GM23338 (cell line): ENCODE measurements around the gene PDRG1. TPM values are rescaled to one million over a fixed set of nuclear protein-coding genes. Genes with fewer than 3 reads are reported as not detected.

Experiments used
- ATAC-seq: fragments of 200-7000 bp; cut with Tn5 transposase; 3 replicates; pipeline ENCODE4 v1.9.1; 2020
- DNase-seq: peaks from one replicate; pipeline ENCODE4 v3.0.0-alpha.2; 2015; ENCODE audit warnings: low spot score
- H2AFZ ChIP-seq: fragments of 200-600 bp; sonication (generic); 2 replicates; pipeline ENCODE4 v1.8.0; 2016; ENCODE audit warnings: antibody characterized with exemption, mild to moderate bottlenecking, moderate library complexity
- H3F3A ChIP-seq: fragments of 200-600 bp; sonication (generic); replicated peaks from 2 replicates; pipeline ENCODE4 v1.8.0; 2017; ENCODE audit warnings: antibody characterized with exemption, mixed run types, low read depth
- H3K27ac ChIP-seq: fragments of 200-600 bp; sonication (generic); 2 replicates; pipeline ENCODE4 v1.6.1; 2016; ENCODE audit warnings: low read depth
- H3K27me3 ChIP-seq: fragments of 200-600 bp; sonication (generic); 2 replicates; pipeline ENCODE4 v1.8.0; 2016; ENCODE audit warnings: mild to moderate bottlenecking, mixed run types, moderate library complexity; ENCODE audit not compliant: insufficient read depth
- H3K36me3 ChIP-seq: fragments of 200-600 bp; sonication (generic); 2 replicates; pipeline ENCODE4 v1.8.0; 2016; ENCODE audit warnings: mild to moderate bottlenecking; ENCODE audit not compliant: insufficient read depth
- H3K4me1 ChIP-seq: fragments of 200-600 bp; sonication (generic); 2 replicates; pipeline ENCODE4 v1.8.0; 2016; ENCODE audit warnings: mild to moderate bottlenecking, moderate library complexity; ENCODE audit not compliant: insufficient read depth
- H3K4me2 ChIP-seq: fragments of 200-600 bp; sonication (generic); 2 replicates; pipeline ENCODE4 v1.7.1; 2017; ENCODE audit warnings: mixed run types
- H3K4me3 ChIP-seq: fragments of 200-600 bp; sonication (generic); 2 replicates; pipeline ENCODE4 v1.6.1; 2016; ENCODE audit warnings: mixed run types
- H3K79me2 ChIP-seq: fragments of 200-600 bp; sonication (generic); replicated peaks from 2 replicates; pipeline ENCODE4 v1.8.0; 2017; ENCODE audit warnings: mild to moderate bottlenecking; ENCODE audit not compliant: insufficient read depth
- H3K9me2 ChIP-seq: fragments of 200-600 bp; sonication (generic); 2 replicates; pipeline ENCODE4 v1.8.0; 2017; ENCODE audit not compliant: insufficient read depth
- H4K20me1 ChIP-seq: fragments of 200-600 bp; sonication (generic); replicated peaks from 2 replicates; pipeline ENCODE4 v1.8.0; 2017; ENCODE audit warnings: mild to moderate bottlenecking; ENCODE audit not compliant: insufficient read depth
- H3K27ac Mint-ChIP-seq: 2 replicates; pipeline ENCODE4 v1.8.0; 2020; ENCODE audit warnings: inconsistent platforms, mild to moderate bottlenecking, moderate library complexity, mixed read lengths
- H3K27me3 Mint-ChIP-seq: 3 replicates; pipeline ENCODE4 v1.8.0; 2022; ENCODE audit warnings: low read depth, mild to moderate bottlenecking, moderate library complexity, mixed read lengths, inconsistent platforms; ENCODE audit not compliant: insufficient read depth, poor library complexity
- H3K36me3 Mint-ChIP-seq: 3 replicates; pipeline ENCODE4 v1.8.0; 2021; ENCODE audit warnings: low read depth, mild to moderate bottlenecking, inconsistent platforms, moderate library complexity, mixed read lengths
- H3K4me1 Mint-ChIP-seq: 3 replicates; pipeline ENCODE4 v1.8.0; 2020; ENCODE audit warnings: mild to moderate bottlenecking, inconsistent platforms, mixed read lengths
- H3K4me3 Mint-ChIP-seq: 3 replicates; pipeline ENCODE4 v1.8.0; 2021; ENCODE audit warnings: moderate library complexity, mild to moderate bottlenecking, inconsistent platforms, mixed read lengths
- H3K9me3 Mint-ChIP-seq: 3 replicates; pipeline ENCODE4 v1.8.0; 2020; ENCODE audit warnings: moderate library complexity, mild to moderate bottlenecking, inconsistent platforms, mixed read lengths
- CREB1 ChIP-seq: fragments of 250-450 bp; sonication (Bioruptor Pico); IDR thresholded peaks from 2 replicates; pipeline ENCODE4 v1.5.0; 2020; ENCODE audit warnings: low read depth, mild to moderate bottlenecking, moderate library complexity
- EZH2 ChIP-seq: fragments of 200-600 bp; sonication (generic); IDR thresholded peaks from one replicate; pipeline ENCODE4 v1.8.0; 2017; ENCODE audit warnings: antibody characterized with exemption, mild to moderate bottlenecking, low read depth; ENCODE audit not compliant: unreplicated experiment
- EZH2phosphoT487 ChIP-seq: fragments of 200-600 bp; sonication (generic); IDR thresholded peaks from one replicate; pipeline ENCODE4 v1.8.1; 2018; ENCODE audit warnings: antibody characterized with exemption; ENCODE audit not compliant: unreplicated experiment
- JUNB ChIP-seq: IDR thresholded peaks from one replicate; pipeline ENCODE4 v1.6.1; 2016; ENCODE audit warnings: antibody characterized with exemption; ENCODE audit not compliant: unreplicated experiment
- NANOG ChIP-seq: IDR thresholded peaks from 2 replicates; pipeline ENCODE4 v1.6.1; 2016; ENCODE audit warnings: antibody characterized with exemption, borderline replicate concordance
- POLR2AphosphoS5 ChIP-seq: IDR thresholded peaks from 2 replicates; pipeline ENCODE4 v1.6.1; 2016; ENCODE audit warnings: antibody characterized with exemption, low read depth
- STAT1 ChIP-seq: IDR thresholded peaks from one replicate; pipeline ENCODE4 v1.6.1; 2016; ENCODE audit warnings: antibody characterized with exemption; ENCODE audit not compliant: unreplicated experiment
- ZNF331 ChIP-seq: fragments of 250-450 bp; sonication (Bioruptor Pico); IDR thresholded peaks from 2 replicates; pipeline ENCODE4 v1.5.0; 2020; ENCODE audit warnings: low read depth, mild to moderate bottlenecking, moderate library complexity
- polyA plus RNA-seq: library from polyadenylated mRNA; unstranded; fragments of >200 nt; fragmentation: Nextera tagmentation; extraction: Ambion mirVana; gene quantifications from 2 replicates; pipeline ENCODE4 v1.2.1, GENCODE V29; 2016
- total RNA-seq: library from RNA; depleted of rRNA; stranded (reverse); fragments of >200 nt; shearing (Covaris generic); gene quantifications from 2 replicates; pipeline ENCODE4 v1.2.3, GENCODE V29; 2014
- TF ChIP-seq, protein P1 (sequence below): fragments of 250-450 bp; sonication (Bioruptor Pico); IDR thresholded peaks from 2 replicates; pipeline ENCODE4 v1.5.0; 2020; ENCODE audit warnings: mild to moderate bottlenecking, moderate library complexity
- TF ChIP-seq, protein P2 (sequence below), 2 experiments: fragments of 200-600 bp in 1 of 2; sonication (generic) in 1 of 2; conservative IDR thresholded peaks; 2 replicates each; pipeline versions ENCODE4 v1.5.1 to v1.6.1; 2016 to 2017; ENCODE audit warnings: antibody characterized with exemption in 2 of 2, low read depth in 2 of 2, mild to moderate bottlenecking in 2 of 2, moderate library complexity in 1 of 2

The PDRG1 gene
- total and polyA plus RNA-seq, 2 experiments from 2014 or later = 10.5 to 27.8 TPM

DNA sequence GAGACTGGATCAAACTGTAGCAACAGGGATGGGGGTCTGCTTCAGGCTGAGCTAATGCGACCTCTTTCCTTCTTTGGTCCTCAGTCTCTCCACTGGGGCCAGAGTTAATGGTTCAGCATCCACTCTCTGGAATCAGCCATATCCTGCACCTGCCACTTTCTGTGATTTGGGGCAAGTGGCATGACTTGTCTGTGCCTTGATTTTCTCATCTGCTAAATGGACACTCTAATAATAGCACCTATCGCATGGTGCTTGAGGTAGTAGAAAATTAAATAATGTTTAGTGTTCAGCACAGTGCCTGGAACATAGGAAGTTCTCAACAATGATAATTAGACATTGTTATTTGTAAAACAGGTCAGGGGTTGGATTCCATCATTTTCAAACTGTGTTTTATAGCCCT is 22.4 kb upstream of the PDRG1 start:
- H3K9me2 ChIP-seq = no peaks in the 10 kb centered on the region
- peak overlapping the region; percentile 54 for H3K27ac ChIP-seq
- DNase-seq = no peak
- H3K4me2 ChIP-seq = peak overlapping the region; percentile 75
- Mint-ChIP-seq H3K9me3 (peaks cover 15% of the 10 kb centered on the region; the same call in 2 of the 3 replicates), H3K4me3 (no peak overlapping the region), H3K4me1 (peaks cover 35% of the 10 kb centered on the region), H3K27me3 (peaks cover 11% of the 10 kb centered on the region), H3K27ac (no peak overlapping the region; the same call in 1 of the 2 replicates), H3K36me3 (peaks cover 3% of the 10 kb centered on the region; the same call in 1 of the 3 replicates)
- peaks cover 33% of the 10 kb centered on the region for H3K4me1 ChIP-seq
- H3K36me3 ChIP-seq = no peaks in the 10 kb centered on the region
- H3K79me2 ChIP-seq = no peaks in the 10 kb centered on the region
- no peak for ATAC-seq
- no peak overlapping the region for H2AFZ ChIP-seq
- H3K27me3 ChIP-seq = peaks cover 14% of the 10 kb centered on the region
- TF ChIP-seq JUNB (no peak), STAT1 (no peak), NANOG (no peak), ZNF331 (no peak), EZH2phosphoT487 (no peak)
- H3K4me3 ChIP-seq = peak overlapping the region; percentile 48
- H3F3A ChIP-seq = peaks cover 21% of the 10 kb centered on the region
- H4K20me1 ChIP-seq = peaks cover 19% of the 10 kb centered on the region

DNA sequence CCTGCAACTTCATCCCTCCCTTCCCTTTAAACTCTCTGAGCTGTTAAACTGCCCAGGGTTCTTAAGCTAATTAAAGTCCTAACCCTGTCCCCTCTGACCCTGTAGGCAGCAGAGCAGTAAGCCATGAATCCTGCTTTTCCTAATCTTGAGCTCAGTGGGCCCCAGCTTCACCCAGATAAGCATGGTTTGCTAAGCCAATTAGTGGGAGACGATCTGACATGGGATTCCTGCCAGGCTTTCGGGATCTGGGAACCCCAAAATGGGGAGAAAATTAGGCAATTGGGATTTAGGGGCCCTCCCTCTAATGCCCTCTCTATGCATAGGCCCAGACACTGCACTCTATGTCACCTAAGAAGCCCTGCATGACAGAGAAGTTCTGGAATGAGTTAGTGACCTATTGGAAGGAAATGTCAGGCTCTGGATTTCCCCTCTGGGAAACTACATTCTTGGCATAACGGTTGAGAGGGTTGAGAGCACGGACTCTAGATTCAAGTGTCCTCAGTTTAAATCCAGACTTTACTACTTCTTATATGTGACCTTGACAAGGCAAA is 20.7 kb upstream of the PDRG1 start:
- H3K79me2 ChIP-seq = no peaks in the 10 kb centered on the region
- Mint-ChIP-seq H3K9me3 (peaks cover 17% of the 10 kb centered on the region; the same call in 2 of the 3 replicates), H3K36me3 (peaks cover 3% of the 10 kb centered on the region; the same call in 1 of the 3 replicates), H3K4me3 (no peak overlapping the region), H3K27ac (no peak overlapping the region), H3K27me3 (peaks cover 19% of the 10 kb centered on the region), H3K4me1 (peaks cover 39% of the 10 kb centered on the region)
- ATAC-seq (no peak), DNase-seq (peak; percentile 55)
- H3K4me2 ChIP-seq = no peak overlapping the region
- H4K20me1 ChIP-seq = peaks cover 25% of the 10 kb centered on the region
- H3F3A ChIP-seq = peaks cover 25% of the 10 kb centered on the region
- peaks cover 39% of the 10 kb centered on the region for H3K4me1 ChIP-seq
- H3K9me2 ChIP-seq = no peaks in the 10 kb centered on the region
- H3K36me3 ChIP-seq = no peaks in the 10 kb centered on the region
- H2AFZ ChIP-seq = no peak overlapping the region
- peaks cover 21% of the 10 kb centered on the region for H3K27me3 ChIP-seq
- H3K4me3 ChIP-seq = no peak overlapping the region
- H3K27ac ChIP-seq = no peak overlapping the region
- TF ChIP-seq STAT1 = no peak
- TF ChIP-seq JUNB = no peak
- no peak for TF ChIP-seq NANOG
- TF ChIP-seq ZNF331 = no peak
- no peak for TF ChIP-seq CREB1
- TF ChIP-seq, protein P1, sequence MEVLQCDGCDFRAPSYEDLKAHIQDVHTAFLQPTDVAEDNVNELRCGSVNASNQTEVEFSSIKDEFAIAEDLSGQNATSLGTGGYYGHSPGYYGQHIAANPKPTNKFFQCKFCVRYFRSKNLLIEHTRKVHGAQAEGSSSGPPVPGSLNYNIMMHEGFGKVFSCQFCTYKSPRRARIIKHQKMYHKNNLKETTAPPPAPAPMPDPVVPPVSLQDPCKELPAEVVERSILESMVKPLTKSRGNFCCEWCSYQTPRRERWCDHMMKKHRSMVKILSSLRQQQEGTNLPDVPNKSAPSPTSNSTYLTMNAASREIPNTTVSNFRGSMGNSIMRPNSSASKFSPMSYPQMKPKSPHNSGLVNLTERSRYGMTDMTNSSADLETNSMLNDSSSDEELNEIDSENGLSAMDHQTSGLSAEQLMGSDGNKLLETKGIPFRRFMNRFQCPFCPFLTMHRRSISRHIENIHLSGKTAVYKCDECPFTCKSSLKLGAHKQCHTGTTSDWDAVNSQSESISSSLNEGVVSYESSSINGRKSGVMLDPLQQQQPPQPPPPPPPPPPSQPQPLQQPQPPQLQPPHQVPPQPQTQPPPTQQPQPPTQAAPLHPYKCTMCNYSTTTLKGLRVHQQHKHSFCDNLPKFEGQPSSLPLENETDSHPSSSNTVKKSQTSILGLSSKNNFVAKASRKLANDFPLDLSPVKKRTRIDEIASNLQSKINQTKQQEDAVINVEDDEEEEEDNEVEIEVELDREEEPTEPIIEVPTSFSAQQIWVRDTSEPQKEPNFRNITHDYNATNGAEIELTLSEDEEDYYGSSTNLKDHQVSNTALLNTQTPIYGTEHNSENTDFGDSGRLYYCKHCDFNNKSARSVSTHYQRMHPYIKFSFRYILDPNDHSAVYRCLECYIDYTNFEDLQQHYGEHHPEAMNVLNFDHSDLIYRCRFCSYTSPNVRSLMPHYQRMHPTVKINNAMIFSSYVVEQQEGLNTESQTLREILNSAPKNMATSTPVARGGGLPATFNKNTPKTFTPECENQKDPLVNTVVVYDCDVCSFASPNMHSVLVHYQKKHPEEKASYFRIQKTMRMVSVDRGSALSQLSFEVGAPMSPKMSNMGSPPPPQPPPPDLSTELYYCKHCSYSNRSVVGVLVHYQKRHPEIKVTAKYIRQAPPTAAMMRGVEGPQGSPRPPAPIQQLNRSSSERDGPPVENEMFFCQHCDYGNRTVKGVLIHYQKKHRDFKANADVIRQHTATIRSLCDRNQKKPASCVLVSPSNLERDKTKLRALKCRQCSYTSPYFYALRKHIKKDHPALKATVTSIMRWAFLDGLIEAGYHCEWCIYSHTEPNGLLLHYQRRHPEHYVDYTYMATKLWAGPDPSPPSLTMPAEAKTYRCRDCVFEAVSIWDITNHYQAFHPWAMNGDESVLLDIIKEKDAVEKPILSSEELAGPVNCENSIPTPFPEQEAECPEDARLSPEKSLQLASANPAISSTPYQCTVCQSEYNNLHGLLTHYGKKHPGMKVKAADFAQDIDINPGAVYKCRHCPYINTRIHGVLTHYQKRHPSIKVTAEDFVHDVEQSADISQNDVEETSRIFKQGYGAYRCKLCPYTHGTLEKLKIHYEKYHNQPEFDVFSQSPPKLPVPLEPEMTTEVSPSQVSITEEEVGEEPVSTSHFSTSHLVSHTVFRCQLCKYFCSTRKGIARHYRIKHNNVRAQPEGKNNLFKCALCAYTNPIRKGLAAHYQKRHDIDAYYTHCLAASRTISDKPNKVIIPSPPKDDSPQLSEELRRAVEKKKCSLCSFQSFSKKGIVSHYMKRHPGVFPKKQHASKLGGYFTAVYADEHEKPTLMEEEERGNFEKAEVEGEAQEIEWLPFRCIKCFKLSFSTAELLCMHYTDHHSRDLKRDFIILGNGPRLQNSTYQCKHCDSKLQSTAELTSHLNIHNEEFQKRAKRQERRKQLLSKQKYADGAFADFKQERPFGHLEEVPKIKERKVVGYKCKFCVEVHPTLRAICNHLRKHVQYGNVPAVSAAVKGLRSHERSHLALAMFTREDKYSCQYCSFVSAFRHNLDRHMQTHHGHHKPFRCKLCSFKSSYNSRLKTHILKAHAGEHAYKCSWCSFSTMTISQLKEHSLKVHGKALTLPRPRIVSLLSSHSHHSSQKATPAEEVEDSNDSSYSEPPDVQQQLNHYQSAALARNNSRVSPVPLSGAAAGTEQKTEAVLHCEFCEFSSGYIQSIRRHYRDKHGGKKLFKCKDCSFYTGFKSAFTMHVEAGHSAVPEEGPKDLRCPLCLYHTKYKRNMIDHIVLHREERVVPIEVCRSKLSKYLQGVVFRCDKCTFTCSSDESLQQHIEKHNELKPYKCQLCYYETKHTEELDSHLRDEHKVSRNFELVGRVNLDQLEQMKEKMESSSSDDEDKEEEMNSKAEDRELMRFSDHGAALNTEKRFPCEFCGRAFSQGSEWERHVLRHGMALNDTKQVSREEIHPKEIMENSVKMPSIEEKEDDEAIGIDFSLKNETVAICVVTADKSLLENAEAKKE (CRISPR knock-in tag) = no peak
- no peak for TF ChIP-seq EZH2
- TF ChIP-seq, protein P2, sequence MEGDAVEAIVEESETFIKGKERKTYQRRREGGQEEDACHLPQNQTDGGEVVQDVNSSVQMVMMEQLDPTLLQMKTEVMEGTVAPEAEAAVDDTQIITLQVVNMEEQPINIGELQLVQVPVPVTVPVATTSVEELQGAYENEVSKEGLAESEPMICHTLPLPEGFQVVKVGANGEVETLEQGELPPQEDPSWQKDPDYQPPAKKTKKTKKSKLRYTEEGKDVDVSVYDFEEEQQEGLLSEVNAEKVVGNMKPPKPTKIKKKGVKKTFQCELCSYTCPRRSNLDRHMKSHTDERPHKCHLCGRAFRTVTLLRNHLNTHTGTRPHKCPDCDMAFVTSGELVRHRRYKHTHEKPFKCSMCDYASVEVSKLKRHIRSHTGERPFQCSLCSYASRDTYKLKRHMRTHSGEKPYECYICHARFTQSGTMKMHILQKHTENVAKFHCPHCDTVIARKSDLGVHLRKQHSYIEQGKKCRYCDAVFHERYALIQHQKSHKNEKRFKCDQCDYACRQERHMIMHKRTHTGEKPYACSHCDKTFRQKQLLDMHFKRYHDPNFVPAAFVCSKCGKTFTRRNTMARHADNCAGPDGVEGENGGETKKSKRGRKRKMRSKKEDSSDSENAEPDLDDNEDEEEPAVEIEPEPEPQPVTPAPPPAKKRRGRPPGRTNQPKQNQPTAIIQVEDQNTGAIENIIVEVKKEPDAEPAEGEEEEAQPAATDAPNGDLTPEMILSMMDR (conservative IDR thresholded peaks at IDR 0.05; ENCODE audit: low read depth in 2 of 2) = no peak
- TF ChIP-seq POLR2AphosphoS5 = no peak
